Heart left ventricle (tissue), 13 donors: Measurements from ENCODE around the gene NHLRC2.

Source experiments
- CTCF ChIP-seq, 12 donors: fragments of 200-600 bp; sonication (generic) in 4 of 12; IDR thresholded peaks; one replicate each; pipeline versions ENCODE4 v1.5.0 to v1.8.0; 2018 to 2022; ENCODE audit warnings: antibody characterized with exemption in 12 of 12, mild to moderate bottlenecking in 5 of 12
- POLR2A ChIP-seq, 2 donors: fragments of 450-650 bp; IDR thresholded peaks; one replicate each; pipeline ENCODE4 v1.6.1; 2017; ENCODE audit warnings: antibody characterized with exemption in 2 of 2, mild to moderate bottlenecking in 2 of 2, moderate library complexity in 2 of 2
- donor health status: ischemic (EF 13 %, LVEDD 7.1; RV severe dilation, severe dysfunction).
- donor health status: DM: no; HTN: yes; CAD: no.
- donor health status: DM: no; HTN: no; CAD: no.
- donor health status: ischemic (EF 25% LVEDD 6.9; RV normal size, moderate dysfunction).
- donor health status: ischemic (EF 25% LVEDD 5.7; RV mildly dilated, moderate dysfunction).
- donor health status: ischemic (EF 35%, LVEDD 5.7; RV mildly dilated, moderate dysfunction).
- donor health status: nonischemic (EF 11% LVEDD 7.7; RV severe dilation, severe dysfunction).
- donor health status: DM: yes; HTN: yes; CAD: no.
- donor health status: PGD.
- donor health status: ischemic (EF 29% LVEDD 5.4; RV normal size, mild dysfunction).
- donor health status: nonischemic (EF 23%, LVEDD 6.1; RV moderate dilation, normal function).

- TF ChIP-seq POLR2A (IDR thresholded peaks at IDR 0.05), result no peak
- no peak for TF ChIP-seq CTCF (IDR thresholded peaks at IDR 0.05)
Observed at GRCh38 chr10:113895018-113895417, 40.6 kb downstream of the NHLRC2 start.
